ENCODE measurements around the gene LMNTD1.
A peak's percentile ranks its signal among the peaks of the same experiment; 100 is the strongest.

The LMNTD1 gene

DNA sequence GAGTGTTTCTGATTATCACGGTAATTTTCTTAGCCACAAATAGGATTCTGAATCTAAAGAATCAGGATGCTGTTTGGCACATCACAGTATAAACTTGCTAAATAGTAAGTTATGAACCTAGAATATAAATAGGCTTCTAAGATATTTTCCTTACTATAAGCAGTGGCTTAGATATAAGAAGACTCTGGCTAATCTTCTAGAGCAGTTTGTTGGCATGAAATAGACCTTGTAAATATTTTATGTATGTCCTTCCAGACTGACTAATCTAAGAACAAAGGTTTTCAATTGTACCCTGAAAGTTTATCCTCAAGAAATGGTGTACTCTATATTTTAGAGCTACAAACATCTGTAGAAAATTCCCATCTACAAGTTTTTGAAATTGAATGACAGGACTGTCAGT, 48.3 kb downstream of the LMNTD1 start:
- Histone ChIP-seq H2BK5ac (ENCODE audit: low read depth, low read length, poor library complexity) (no peak overlapping the region), H3K79me2 (ENCODE audit: control insufficient read depth, insufficient read depth, low read length, poor library complexity) (no peaks in the 10 kb centered on the region), H3K23ac (ENCODE audit: low read length) (no peak overlapping the region), H2AK5ac (ENCODE audit: low read length) (no peak overlapping the region), H3K27me3 (ENCODE audit: insufficient read depth, low read length) (no peaks in the 10 kb centered on the region), H4K8ac (ENCODE audit: low read depth, low read length) (no peak overlapping the region), H3K36me3 (ENCODE audit: control insufficient read depth in 1 of 2, insufficient read depth in 2 of 2, low read length in 2 of 2) (no peaks in the 10 kb centered on the region), H2BK120ac (ENCODE audit: insufficient read depth, low read length, poor library complexity) (no peak overlapping the region), H4K91ac (ENCODE audit: low read depth, low read length) (no peak overlapping the region), H3K4me2 (ENCODE audit: low read length) (no peak overlapping the region), H3K27ac (ENCODE audit: low read depth, low read length) (no peak overlapping the region), H4K12ac (ENCODE audit: low read depth, low read length) (no peak overlapping the region), H3K9me3 (ENCODE audit: insufficient read depth, low read depth, low read length) (no peaks in the 10 kb centered on the region), H3K14ac (ENCODE audit: low read length) (no peak overlapping the region), H2AFZ (ENCODE audit: insufficient read depth, low read length, poor library complexity) (no peak overlapping the region), H3K4ac (ENCODE audit: low read depth, low read length) (no peak overlapping the region), H3K4me3 (ENCODE audit: low read depth, low read length) (no peak overlapping the region), H3K4me1 (ENCODE audit: control insufficient read depth in 1 of 2, insufficient read depth in 2 of 2, low read length in 2 of 2) (no peaks in the 10 kb centered on the region), H2BK12ac (ENCODE audit: low read length) (no peak overlapping the region), H3K79me1 (ENCODE audit: low read length) (no peaks in the 10 kb centered on the region), H3K9ac (ENCODE audit: low read length) (no peak overlapping the region), H3K18ac (ENCODE audit: low read length) (no peak overlapping the region)
- WGBS (ENCODE audit: extremely low coverage, insufficient coverage, insufficient read length): no CpG with 5 or more reads among the region's 1 CpG
- no peak for DNase-seq

DNA sequence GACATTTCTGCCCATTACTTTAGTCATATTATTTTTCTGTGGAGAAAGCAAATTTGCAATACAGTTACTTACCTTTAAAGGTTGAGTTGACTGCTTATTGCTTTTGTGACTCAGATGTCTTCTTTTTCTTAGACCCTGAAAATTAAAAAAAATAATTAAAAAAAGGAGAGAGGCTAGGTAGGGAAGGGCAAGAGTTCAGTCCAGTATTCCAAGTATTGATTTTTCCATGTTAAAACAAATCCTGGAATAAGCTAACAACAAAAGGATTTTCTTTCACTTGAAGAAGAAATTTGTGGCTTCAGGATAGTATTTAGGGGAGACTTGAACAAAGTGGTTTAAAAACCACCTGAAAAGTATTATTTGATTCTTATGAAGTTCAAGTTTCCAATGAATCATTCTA, 49.4 kb downstream of the LMNTD1 start:
- H3K27me3 ChIP-seq (ENCODE audit: insufficient read depth, low read length): no peaks in the 10 kb centered on the region
- no peak overlapping the region for H2BK5ac ChIP-seq (ENCODE audit: low read depth, low read length, poor library complexity)
- no peak overlapping the region for H3K4me2 ChIP-seq (ENCODE audit: low read length)
- H3K79me2 ChIP-seq (ENCODE audit: control insufficient read depth, insufficient read depth, low read length, poor library complexity): no peaks in the 10 kb centered on the region
- no peak overlapping the region for H2BK120ac ChIP-seq (ENCODE audit: insufficient read depth, low read length, poor library complexity)
- no peaks in the 10 kb centered on the region for H3K36me3 ChIP-seq (ENCODE audit: control insufficient read depth in 1 of 2, insufficient read depth in 2 of 2, low read length in 2 of 2)
- H3K4me1 ChIP-seq (ENCODE audit: control insufficient read depth in 1 of 2, insufficient read depth in 2 of 2, low read length in 2 of 2): no peaks in the 10 kb centered on the region
- no peaks in the 10 kb centered on the region for H3K79me1 ChIP-seq (ENCODE audit: low read length)
- H3K23ac ChIP-seq (ENCODE audit: low read length): no peak overlapping the region
- no peak overlapping the region for H3K9ac ChIP-seq (ENCODE audit: low read length)
- no peak overlapping the region for H3K14ac ChIP-seq (ENCODE audit: low read length)
- no peak overlapping the region for H2AK5ac ChIP-seq (ENCODE audit: low read length)
- no peak overlapping the region for H4K91ac ChIP-seq (ENCODE audit: low read depth, low read length)
- no peak overlapping the region for H3K27ac ChIP-seq (ENCODE audit: low read depth, low read length)
- no peak overlapping the region for H2AFZ ChIP-seq (ENCODE audit: insufficient read depth, low read length, poor library complexity)
- no peak overlapping the region for H2BK12ac ChIP-seq (ENCODE audit: low read length)
- H3K18ac ChIP-seq (ENCODE audit: low read length): no peak overlapping the region
- H3K4ac ChIP-seq (ENCODE audit: low read depth, low read length): no peak overlapping the region
- H4K8ac ChIP-seq (ENCODE audit: low read depth, low read length): no peak overlapping the region
- no peak overlapping the region for H4K12ac ChIP-seq (ENCODE audit: low read depth, low read length)
- H3K4me3 ChIP-seq (ENCODE audit: low read depth, low read length): no peak overlapping the region
- no peak for DNase-seq
- H3K9me3 ChIP-seq (ENCODE audit: insufficient read depth, low read depth, low read length): no peaks in the 10 kb centered on the region

DNA sequence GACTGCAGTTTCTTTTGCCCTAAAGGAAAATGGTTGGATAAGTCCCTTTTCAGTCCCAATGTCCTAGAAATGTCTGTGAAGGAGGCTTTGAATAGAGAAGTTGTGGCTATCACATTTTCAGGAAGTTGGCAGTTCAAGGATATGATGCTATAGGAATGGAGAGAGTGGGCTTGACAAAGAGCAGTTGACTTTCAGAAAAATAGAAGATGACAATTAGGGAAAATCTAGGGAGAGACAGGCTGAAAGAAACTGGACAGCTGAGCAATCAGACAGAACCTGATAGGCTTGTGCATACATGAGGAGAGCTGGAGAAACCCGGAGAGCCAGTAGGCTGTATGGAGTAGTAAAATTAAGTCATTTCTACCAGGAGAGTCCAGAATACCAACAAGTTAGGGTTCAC, 50.5 kb downstream of the LMNTD1 start:
- Histone ChIP-seq H2AFZ (ENCODE audit: insufficient read depth, low read length, poor library complexity) (no peak overlapping the region), H3K14ac (ENCODE audit: low read length) (no peak overlapping the region), H3K79me2 (ENCODE audit: control insufficient read depth, insufficient read depth, low read length, poor library complexity) (no peaks in the 10 kb centered on the region), H2BK5ac (ENCODE audit: low read depth, low read length, poor library complexity) (no peak overlapping the region), H3K9ac (ENCODE audit: low read length) (no peak overlapping the region), H3K36me3 (ENCODE audit: control insufficient read depth in 1 of 2, insufficient read depth in 2 of 2, low read length in 2 of 2) (no peaks in the 10 kb centered on the region), H3K27ac (ENCODE audit: low read depth, low read length) (no peak overlapping the region), H3K4me1 (ENCODE audit: control insufficient read depth in 1 of 2, insufficient read depth in 2 of 2, low read length in 2 of 2) (no peaks in the 10 kb centered on the region), H3K9me3 (ENCODE audit: insufficient read depth, low read depth, low read length) (no peaks in the 10 kb centered on the region), H3K27me3 (ENCODE audit: insufficient read depth, low read length) (no peaks in the 10 kb centered on the region), H4K12ac (ENCODE audit: low read depth, low read length) (no peak overlapping the region), H4K8ac (ENCODE audit: low read depth, low read length) (no peak overlapping the region), H3K4me2 (ENCODE audit: low read length) (no peak overlapping the region), H3K79me1 (ENCODE audit: low read length) (no peaks in the 10 kb centered on the region), H2AK5ac (ENCODE audit: low read length) (no peak overlapping the region), H4K91ac (ENCODE audit: low read depth, low read length) (no peak overlapping the region), H2BK12ac (ENCODE audit: low read length) (no peak overlapping the region), H3K4ac (ENCODE audit: low read depth, low read length) (no peak overlapping the region), H3K23ac (ENCODE audit: low read length) (no peak overlapping the region), H3K18ac (ENCODE audit: low read length) (no peak overlapping the region), H2BK120ac (ENCODE audit: insufficient read depth, low read length, poor library complexity) (no peak overlapping the region), H3K4me3 (ENCODE audit: low read depth, low read length) (no peak overlapping the region)
- WGBS (ENCODE audit: extremely low coverage, insufficient coverage, insufficient read length): no CpG with 5 or more reads among the region's 1 CpG
- DNase-seq: peak in 1 of 2 donors; percentile 24

DNA sequence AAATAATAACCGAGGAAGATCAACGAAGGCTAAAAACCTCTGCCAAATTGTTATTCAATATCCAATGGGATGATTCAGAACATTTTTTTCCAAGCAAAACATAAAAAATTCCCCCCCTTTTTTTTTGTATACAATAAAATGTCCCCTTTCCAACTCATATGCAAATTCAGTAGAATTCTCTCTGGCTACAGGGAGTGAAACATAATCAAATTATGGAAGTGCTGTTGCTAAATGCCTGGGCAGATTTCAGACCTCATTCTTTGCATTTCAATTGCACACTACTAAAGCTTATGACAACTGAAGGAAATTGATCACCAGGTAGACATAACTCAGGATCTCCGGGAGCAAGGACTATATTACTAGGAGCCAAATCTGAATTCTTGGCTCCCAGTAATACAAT, 51.0 kb downstream of the LMNTD1 start:
- no peak overlapping the region for H3K18ac ChIP-seq (ENCODE audit: low read length)
- H3K4ac ChIP-seq (ENCODE audit: low read depth, low read length): no peak overlapping the region
- H3K27ac ChIP-seq (ENCODE audit: low read depth, low read length): no peak overlapping the region

More for the DNA sequence above, 51.0 kb downstream of the LMNTD1 start:
- Histone ChIP-seq H2BK5ac (ENCODE audit: low read depth, low read length, poor library complexity) (no peak overlapping the region), H4K91ac (ENCODE audit: low read depth, low read length) (no peak overlapping the region), H2AFZ (ENCODE audit: insufficient read depth, low read length, poor library complexity) (no peak overlapping the region), H4K12ac (ENCODE audit: low read depth, low read length) (no peak overlapping the region), H3K9ac (ENCODE audit: low read length) (no peak overlapping the region), H3K9me3 (ENCODE audit: insufficient read depth, low read depth, low read length) (no peaks in the 10 kb centered on the region), H3K14ac (ENCODE audit: low read length) (no peak overlapping the region), H3K27me3 (ENCODE audit: insufficient read depth, low read length) (no peaks in the 10 kb centered on the region), H2AK5ac (ENCODE audit: low read length) (no peak overlapping the region), H3K4me1 (ENCODE audit: control insufficient read depth in 1 of 2, insufficient read depth in 2 of 2, low read length in 2 of 2) (no peaks in the 10 kb centered on the region), H2BK12ac (ENCODE audit: low read length) (no peak overlapping the region), H2BK120ac (ENCODE audit: insufficient read depth, low read length, poor library complexity) (no peak overlapping the region), H3K4me3 (ENCODE audit: low read depth, low read length) (no peak overlapping the region), H3K36me3 (ENCODE audit: control insufficient read depth in 1 of 2, insufficient read depth in 2 of 2, low read length in 2 of 2) (no peaks in the 10 kb centered on the region), H3K79me2 (ENCODE audit: control insufficient read depth, insufficient read depth, low read length, poor library complexity) (no peaks in the 10 kb centered on the region), H3K23ac (ENCODE audit: low read length) (no peak overlapping the region), H3K4me2 (ENCODE audit: low read length) (no peak overlapping the region), H4K8ac (ENCODE audit: low read depth, low read length) (no peak overlapping the region), H3K79me1 (ENCODE audit: low read length) (peaks cover 2% of the 10 kb centered on the region)
- no CpG with 5 or more reads among the region's 3 CpGs for WGBS (ENCODE audit: extremely low coverage, insufficient coverage, insufficient read length)
- DNase-seq: peak in 1 of 2 donors; percentile 72

All from trophoblast cell (in vitro differentiated cells and primary cell).